Kidney capillary endothelial cell (primary cell): Measurements from ENCODE around the gene TFR2.
A peak's percentile ranks its signal among the peaks of the same experiment; 100 is the strongest.

Source experiments
- DNase-seq: peaks from one replicate; pipeline ENCODE4 v3.0.0-alpha.2; 2018; ENCODE audit warnings: low spot score

Gene TFR2

GRCh38 chr7:100612730-100613390 lies 28.5 kb downstream of the TFR2 start:
- no peak for DNase-seq

DNA sequence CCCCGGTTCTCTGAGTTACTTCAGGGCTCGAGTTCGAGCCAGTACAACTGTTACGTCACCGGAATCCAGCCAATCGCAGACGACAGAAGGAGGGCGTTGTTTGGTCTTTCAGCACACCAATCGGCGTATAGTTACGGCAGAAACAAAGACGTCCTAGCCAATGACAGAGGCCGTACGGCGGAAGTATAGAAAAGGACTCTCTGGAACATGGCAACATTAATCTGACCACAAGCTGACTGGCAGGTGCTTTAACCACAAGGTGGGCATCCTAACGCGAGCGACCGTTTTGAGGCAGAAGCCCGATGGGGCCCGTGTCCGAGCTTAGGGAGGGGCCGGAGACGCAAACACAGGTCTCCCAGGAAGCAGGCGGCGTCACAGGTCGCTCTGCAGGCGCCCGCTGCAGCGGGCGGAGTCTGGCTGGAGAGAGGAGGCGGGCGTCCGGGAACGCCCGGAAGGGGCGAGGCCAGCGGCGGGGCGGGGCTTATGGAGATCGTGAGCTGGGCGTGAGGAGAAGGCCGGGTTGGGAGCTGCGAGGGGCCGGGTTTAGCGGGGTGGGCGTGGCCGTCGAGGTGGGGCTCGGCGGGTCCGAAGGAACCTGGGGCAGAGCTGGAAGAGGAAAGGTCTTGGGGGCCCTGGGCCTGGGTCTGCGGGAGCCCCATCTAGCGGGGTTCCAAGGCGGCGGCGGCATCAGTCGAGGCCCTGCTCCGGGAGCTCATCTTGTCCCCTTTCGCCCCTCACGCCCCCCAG lies 29.2 kb downstream of the TFR2 start, which contains the start of gene MOSPD3:
TSS of gene MOSPD3 (plus strand) at position 558 of the 747 bp plus-strand sequence. CDS start 252 bp downstream, outside the sequence.
- peak; percentile 99 for DNase-seq

DNA sequence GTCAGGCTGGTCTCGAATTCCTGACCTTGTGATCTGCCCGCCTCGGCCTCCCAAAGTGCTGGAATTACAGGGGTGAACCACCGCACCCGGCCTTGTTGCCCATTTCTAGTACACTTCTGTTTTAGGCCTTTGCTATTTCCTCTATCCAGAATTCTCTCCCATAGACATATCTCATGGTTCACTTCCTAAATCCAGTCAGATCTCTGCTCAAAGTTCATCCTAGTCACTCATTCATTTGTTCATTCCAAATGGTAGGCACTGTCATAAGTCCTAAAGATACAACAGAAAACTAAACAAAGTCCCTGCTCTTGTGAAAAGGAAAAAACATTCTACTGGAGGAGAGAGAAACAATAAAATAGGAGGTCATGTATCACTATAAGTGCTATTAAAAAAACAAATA lies 31.4 kb downstream of the TFR2 start:
- no peak for DNase-seq

GRCh38 chr7:100607111-100607510 lies 34.2 kb downstream of the TFR2 start:
- no peak for DNase-seq

DNA sequence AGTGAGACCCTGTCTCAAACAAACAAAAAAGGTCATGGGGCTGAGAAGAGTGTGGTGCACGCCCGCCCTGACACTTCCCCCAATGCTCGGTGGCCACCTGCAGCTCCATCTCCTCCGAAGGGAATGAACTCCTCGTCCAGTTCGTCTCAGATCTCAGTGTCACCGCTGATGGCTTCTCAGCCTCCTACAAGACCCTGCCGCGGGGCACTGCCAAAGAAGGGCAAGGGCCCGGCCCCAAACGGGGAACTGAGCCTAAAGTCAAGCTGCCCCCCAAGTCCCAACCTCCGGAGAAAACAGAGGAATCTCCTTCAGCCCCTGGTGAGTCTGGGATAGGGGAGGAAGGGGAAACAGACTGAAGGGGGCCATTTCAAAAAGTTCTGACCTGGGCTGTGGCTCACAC lies 35.0 kb downstream of the TFR2 start:
- DNase-seq: no peak

DNA sequence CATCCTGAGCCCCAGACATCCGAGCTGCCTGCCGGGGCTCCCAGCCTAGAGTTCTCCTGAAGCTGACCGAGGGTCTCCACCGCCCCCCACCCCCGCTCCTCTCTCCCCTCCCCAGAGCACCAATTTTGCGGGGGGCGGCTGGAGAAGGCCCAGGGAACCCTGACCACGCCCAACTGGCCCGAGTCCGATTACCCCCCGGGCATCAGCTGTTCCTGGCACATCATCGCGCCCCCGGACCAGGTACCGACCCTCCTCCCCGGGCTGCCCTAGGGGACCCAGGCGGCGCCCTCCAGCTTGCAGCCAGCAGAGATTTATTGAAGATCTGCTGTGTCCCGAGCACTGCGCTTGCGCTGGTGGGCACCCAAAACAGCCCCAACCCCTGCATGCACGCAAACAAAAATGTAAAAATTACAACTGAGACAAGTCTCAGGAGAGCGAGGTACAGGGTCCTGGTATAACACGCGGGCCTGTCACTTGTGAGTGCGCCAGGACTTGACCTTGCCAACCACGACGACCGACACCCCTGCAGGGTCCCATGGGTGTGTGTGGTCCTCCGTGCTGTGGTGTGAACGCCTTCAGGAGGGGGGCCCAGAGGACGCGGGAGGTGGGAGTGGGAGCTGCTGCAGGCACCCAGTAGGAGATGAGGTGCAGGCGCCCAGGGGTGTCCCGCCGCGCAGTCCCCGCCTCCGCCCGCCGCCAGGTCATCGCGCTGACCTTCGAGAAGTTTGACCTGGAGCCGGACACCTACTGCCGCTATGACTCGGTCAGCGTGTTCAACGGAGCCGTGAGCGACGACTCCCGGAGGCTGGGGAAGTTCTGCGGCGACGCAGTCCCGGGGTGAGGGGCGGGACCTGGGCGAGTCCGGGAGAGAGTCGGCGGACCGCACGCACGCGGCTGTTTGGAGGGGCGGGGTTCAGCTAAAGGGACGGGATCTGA lies 36.1 kb downstream of the TFR2 start:
- no peak for DNase-seq

DNA sequence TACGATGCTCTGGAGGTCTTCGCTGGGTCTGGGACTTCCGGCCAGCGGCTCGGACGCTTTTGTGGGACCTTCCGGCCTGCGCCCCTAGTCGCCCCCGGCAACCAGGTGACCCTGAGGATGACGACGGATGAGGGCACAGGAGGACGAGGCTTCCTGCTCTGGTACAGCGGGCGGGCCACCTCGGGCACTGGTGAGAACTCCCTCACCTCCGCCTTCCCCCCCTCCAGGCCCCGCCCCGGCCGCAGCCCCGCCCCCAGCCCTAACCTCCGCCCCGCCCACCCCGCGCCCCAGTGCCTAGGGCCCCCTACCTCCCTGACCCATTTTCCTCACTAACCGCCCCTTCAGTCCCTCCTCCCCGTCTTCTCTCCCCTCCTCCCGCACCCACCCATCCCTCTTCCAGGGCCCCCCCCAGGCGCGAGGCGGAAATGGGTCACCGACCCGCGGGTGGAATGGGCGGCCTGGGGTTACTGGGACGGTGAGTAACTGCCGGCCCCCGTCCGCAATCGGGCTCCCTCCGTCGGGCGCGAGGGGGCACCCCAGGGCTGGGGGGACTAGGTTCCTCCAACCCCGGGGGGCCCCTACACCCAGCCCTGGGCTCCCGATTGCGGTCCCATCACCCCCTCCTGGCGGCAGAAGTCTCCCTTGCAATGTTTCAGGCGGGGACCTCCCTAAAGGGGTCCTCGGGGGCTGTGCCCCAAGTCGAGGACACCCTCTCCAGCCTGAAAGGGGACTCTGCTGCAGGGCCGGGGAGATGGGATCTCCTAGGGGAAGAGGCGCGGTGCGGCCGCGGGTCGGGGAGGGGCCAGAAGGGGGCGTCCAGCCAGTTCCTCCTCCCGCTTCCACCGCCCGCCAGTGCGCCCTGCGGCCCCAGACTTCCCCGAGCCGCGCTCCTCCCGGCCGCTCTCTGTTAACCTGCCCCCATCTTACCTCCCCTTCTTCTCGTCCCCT lies 37.0 kb downstream of the TFR2 start:
- DNase-seq: peak; percentile 30

- no peak for DNase-seq
Measured at GRCh38 chr7:100603726-100604027, 37.7 kb downstream of the TFR2 start.

- no peak for DNase-seq
Measured at GRCh38 chr7:100602889-100603725, 38.2 kb downstream of the TFR2 start.

DNA sequence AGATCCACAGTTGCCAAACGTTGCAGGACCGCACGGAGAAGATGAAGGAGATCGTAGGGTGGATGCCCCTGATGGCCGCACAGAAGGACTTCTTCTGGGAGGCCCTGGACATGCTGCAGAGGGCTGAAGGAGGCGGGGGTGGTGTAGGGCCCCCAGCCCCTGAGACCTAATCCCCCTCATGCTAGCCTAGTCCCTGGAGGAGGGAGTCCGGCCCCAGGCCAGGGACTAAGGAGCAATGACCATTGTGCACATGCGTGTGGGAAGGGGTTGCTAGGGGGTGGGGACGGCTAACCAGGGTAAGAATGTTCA lies 40.7 kb downstream of the TFR2 start:
- DNase-seq: no peak

GRCh38 chr7:100599911-100600729 lies 41.2 kb downstream of the TFR2 start:
- DNase-seq: no peak

DNA sequence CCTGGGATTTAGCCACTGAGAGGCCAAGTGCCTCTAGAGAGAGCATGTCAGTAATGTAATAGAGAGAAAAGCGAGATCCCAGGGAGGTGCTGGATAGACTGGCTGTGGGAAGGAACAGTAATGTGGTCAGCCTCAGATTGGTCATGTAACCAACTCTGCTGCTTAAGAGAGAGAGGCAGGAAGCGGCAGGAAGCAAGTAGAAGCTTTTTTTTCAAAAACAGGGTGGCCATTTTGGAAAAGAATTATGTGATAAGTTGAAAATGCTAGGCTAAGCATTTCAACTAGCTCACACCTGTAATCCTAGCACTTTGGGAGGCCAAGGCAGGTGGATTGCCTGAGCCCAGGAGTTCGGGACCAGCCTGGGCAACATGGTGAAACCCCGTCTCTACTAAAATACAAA lies 42.9 kb downstream of the TFR2 start:
- DNase-seq: no peak

DNA sequence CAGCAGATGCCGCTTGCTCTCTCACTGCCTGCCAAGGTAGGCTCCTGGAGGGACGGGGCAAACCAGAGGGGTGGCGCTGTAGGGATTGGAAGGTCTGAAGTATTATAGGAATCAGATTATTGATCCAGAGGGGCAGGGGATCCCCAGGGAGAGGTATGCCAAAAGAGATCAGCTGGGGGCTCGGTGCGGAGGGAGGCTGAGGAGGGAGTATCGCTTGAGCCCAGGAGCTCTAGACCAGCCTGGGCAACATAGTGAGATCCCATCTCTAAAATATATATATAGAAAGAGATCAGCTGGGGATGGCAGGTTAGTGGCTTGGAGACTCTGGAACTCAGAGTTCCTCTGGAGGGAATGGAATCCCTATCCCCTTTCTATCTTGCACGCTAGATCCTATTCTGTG lies 46.2 kb downstream of the TFR2 start:
- no peak for DNase-seq

GRCh38 chr7:100591596-100591995 lies 49.8 kb downstream of the TFR2 start:
- DNase-seq: no peak

DNA sequence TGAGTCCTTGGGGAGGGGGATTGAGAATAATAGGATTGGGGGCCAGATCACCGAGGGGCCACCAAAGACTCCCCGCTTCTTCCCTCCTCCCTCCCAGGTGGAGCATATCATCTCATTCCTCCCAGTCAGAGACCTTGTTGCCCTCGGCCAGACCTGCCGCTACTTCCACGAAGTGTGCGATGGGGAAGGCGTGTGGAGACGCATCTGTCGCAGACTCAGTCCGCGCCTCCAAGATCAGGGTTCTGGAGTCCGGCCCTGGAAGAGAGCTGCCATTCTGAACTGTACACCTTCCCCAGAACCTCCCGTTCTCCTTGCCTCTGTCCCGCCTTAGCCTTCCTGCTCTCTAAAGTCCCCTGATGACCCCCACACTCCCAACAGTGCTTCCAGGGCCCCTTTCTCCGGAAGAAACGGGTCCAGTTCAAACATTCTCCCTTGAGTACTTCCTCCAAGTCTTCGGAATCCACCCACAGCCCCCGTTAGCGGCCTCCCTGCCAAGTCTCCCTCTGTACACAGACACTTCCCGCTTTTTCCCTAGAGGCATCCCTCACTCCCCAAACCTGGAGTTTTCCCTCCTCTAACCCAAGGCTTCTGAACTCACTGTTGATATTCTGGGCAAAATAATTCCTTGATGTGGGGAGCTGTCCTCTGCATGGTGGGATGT lies 51.1 kb downstream of the TFR2 start:
- no peak for DNase-seq

DNA sequence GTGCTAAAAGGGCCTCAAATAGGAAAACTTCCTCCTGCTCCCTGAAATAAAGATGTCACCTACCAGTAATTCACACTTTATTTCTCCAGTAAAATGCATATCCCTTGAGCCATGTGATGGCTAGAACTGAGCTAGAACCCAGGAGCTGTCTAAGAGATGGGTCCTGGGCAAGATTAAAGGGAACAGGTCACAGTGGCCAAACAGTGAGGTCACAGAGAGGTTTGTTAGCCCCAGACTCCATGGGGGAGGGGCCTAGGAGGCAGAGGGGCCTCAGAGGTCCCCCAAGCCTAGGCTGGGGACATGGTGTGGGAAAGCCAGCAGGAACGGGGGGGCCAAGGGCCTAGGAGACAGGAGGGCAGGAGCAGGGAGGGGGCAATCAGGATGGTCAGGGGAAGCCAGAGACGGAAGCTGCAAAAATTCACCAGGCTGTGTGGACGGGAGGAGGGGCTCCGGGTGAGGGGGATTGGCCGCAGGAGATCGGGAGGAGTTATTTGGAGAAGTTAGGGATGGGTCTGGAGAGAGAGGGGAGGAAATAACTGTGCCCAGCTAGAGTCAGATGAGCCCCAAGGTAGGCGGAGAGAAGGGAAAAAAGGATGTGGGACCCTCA lies 51.9 kb downstream of the TFR2 start:
- no peak for DNase-seq

- peak; percentile 44 for DNase-seq
Measured at GRCh38 chr7:100588438-100588837, 52.9 kb downstream of the TFR2 start.

DNA sequence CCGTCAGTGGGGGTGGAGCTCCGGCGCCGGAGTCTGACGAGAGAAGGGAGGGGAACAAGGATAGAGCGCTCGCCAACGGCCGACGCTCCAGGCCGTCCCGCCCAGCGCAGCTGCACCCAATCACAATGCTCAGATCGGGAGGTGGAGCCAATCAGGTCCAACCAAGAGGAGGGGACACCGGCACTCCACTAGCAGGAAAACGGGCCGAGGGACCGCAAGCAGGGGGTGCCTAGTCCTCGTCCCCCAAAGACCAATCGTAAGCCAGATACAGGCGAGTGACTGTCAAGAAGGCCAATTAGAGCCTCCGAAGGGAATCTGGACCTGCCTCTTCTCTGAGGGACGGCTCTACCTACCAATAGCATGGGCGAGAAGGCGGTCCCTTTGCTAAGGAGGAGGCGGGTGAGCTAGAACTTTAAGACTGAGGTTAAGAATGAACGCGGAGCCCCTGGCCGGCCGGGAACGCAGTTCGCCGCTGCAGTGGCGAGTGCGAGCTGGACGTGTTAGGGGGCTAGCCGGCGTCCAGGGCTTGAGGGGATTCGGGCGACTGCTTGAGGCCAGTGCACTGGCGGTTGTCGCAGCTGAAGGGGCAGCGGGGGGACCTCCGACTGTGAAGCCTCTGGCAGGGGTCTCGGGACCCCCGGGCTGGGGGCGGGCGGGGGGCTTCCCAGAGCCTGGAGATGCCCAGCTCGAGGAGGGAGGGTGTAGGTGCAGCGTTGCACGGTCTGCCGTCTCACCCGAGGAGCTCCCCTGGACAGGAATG lies 54.9 kb downstream of the TFR2 start, which contains the start of gene FBXO24:
TSS of gene FBXO24 (plus strand) at position 63 of the 760 bp plus-strand sequence. CDS start at position 361, 298 bp downstream.
- DNase-seq: peak; percentile 99
